WTC11 (cell line): ENCODE data around the gene USP49. TPM values are rescaled to one million over a fixed set of nuclear protein-coding genes. Genes with fewer than 3 reads are reported as not detected.
A peak's percentile ranks its signal among the peaks of the same experiment; 100 is the strongest.

Experiments used
- ATAC-seq: fragments of 200-7000 bp; cut with Tn5 transposase; 2 replicates; pipeline ENCODE4 v1.10.0; 2021; ENCODE audit warnings: mild to moderate bottlenecking, moderate library complexity
- CTCF ChIA-PET: fragments of 300-600 bp; sonication (Branson Sonifier 250); formaldehyde crosslinking; loops from one replicate; lab custom pipeline; 2021; ENCODE audit warnings: antibody characterized with exemption; lab: Charles Lee
- POLR2A ChIA-PET: fragments of 350-600 bp; sonication (Branson Sonifier 250); formaldehyde crosslinking; loops from one replicate; lab custom pipeline; 2021; ENCODE audit warnings: antibody characterized with exemption; lab: Charles Lee
- DNase-seq: peaks from one replicate; pipeline ENCODE4 v3.0.0; 2021; ENCODE audit warnings: low spot score
- H3K27ac Mint-ChIP-seq: 2 replicates; pipeline ENCODE4 v1.8.0; 2021; ENCODE audit warnings: mixed read lengths
- H3K27me3 Mint-ChIP-seq: 2 replicates; pipeline ENCODE4 v1.8.0; 2021; ENCODE audit warnings: low read depth, mild to moderate bottlenecking, moderate library complexity, mixed read lengths
- H3K36me3 Mint-ChIP-seq: 2 replicates; pipeline ENCODE4 v1.8.0; 2021; ENCODE audit warnings: mixed read lengths
- H3K4me1 Mint-ChIP-seq: 2 replicates; pipeline ENCODE4 v1.8.0; 2022; ENCODE audit warnings: mixed read lengths
- H3K4me3 Mint-ChIP-seq: 2 replicates; pipeline ENCODE4 v1.8.0; 2021; ENCODE audit warnings: mild to moderate bottlenecking, moderate library complexity, mixed read lengths
- H3K9me3 Mint-ChIP-seq: 2 replicates; pipeline ENCODE4 v1.8.0; 2021; ENCODE audit warnings: mixed read lengths
- CREM ChIP-seq: sonication (generic); formaldehyde crosslinking; IDR thresholded peaks from 2 replicates; pipeline ENCODE4 v1.8.1; 2022; ENCODE audit warnings: mild to moderate bottlenecking, missing genetic modification reagents, moderate library complexity
- ETV6 ChIP-seq: sonication (generic); formaldehyde crosslinking; IDR thresholded peaks from 2 replicates; pipeline ENCODE4 v1.8.1; 2022; ENCODE audit warnings: mild to moderate bottlenecking, missing genetic modification reagents
- FOXK1 ChIP-seq: sonication (generic); formaldehyde crosslinking; IDR thresholded peaks from 2 replicates; pipeline ENCODE4 v1.8.0; 2022; ENCODE audit warnings: mild to moderate bottlenecking, moderate library complexity, missing genetic modification reagents
- NFATC4 ChIP-seq: fragments of 250-450 bp; sonication (Bioruptor Pico); IDR thresholded peaks from 2 replicates; pipeline ENCODE4 v1.9.0; 2021; ENCODE audit warnings: mild to moderate bottlenecking
- NR3C1 ChIP-seq: sonication (generic); formaldehyde crosslinking; conservative IDR thresholded peaks from 2 replicates; pipeline ENCODE4 v1.8.1; 2023; ENCODE audit warnings: low read depth, mild to moderate bottlenecking, missing genetic modification reagents
- SMAD3 ChIP-seq: sonication (generic); formaldehyde crosslinking; IDR thresholded peaks from 2 replicates; pipeline ENCODE4 v1.8.0; 2022; ENCODE audit warnings: missing genetic modification reagents, mild to moderate bottlenecking, borderline replicate concordance
- ZNF138 ChIP-seq: sonication (generic); formaldehyde crosslinking; conservative IDR thresholded peaks from 2 replicates; pipeline ENCODE4 v1.8.1; 2022; ENCODE audit warnings: mild to moderate bottlenecking, moderate library complexity, missing genetic modification reagents
- ZNF396 ChIP-seq: fragments of 250-450 bp; sonication (Bioruptor Pico); IDR thresholded peaks from 2 replicates; pipeline ENCODE4 v1.8.0; 2021; ENCODE audit warnings: mild to moderate bottlenecking, moderate library complexity, borderline replicate concordance
- total RNA-seq: library from RNA; stranded (reverse); gene quantifications from 3 replicates; pipeline ENCODE4 v1.2.3, GENCODE V29; 2021
- TF ChIP-seq, protein P1 (sequence below): sonication (generic); formaldehyde crosslinking; IDR thresholded peaks from 2 replicates; pipeline ENCODE4 v1.8.0; 2022; ENCODE audit warnings: mild to moderate bottlenecking, missing genetic modification reagents
- TF ChIP-seq, protein P2 (sequence below): sonication (generic); formaldehyde crosslinking; IDR thresholded peaks from 2 replicates; pipeline ENCODE4 v1.8.1; 2023; ENCODE audit warnings: mild to moderate bottlenecking, missing genetic modification reagents, moderate library complexity
- TF ChIP-seq, protein P3 (sequence below): sonication (generic); formaldehyde crosslinking; IDR thresholded peaks from 2 replicates; pipeline ENCODE4 v1.8.1; 2023; ENCODE audit warnings: mild to moderate bottlenecking, moderate library complexity, missing genetic modification reagents
- TF ChIP-seq, protein P4 (sequence below): sonication (generic); formaldehyde crosslinking; IDR thresholded peaks from 2 replicates; pipeline ENCODE4 v1.8.0; 2023; ENCODE audit warnings: mild to moderate bottlenecking, missing genetic modification reagents
- TF ChIP-seq, protein P5 (sequence below): sonication (generic); formaldehyde crosslinking; IDR thresholded peaks from 2 replicates; pipeline ENCODE4 v1.8.1; 2023; ENCODE audit warnings: mild to moderate bottlenecking, missing genetic modification reagents
- TF ChIP-seq, protein P6 (sequence below): fragments of 200-600 bp; IDR thresholded peaks from 2 replicates; pipeline ENCODE4 v1.8.0; 2022; ENCODE audit warnings: antibody characterized with exemption
- TF ChIP-seq, protein P7 (sequence below): sonication (generic); formaldehyde crosslinking; IDR thresholded peaks from 2 replicates; pipeline ENCODE4 v1.8.1; 2022; ENCODE audit warnings: mild to moderate bottlenecking, moderate library complexity, missing genetic modification reagents

USP49 gene
- total RNA-seq, 1 experiment from 2014 or later = 18.4 TPM

DNA sequence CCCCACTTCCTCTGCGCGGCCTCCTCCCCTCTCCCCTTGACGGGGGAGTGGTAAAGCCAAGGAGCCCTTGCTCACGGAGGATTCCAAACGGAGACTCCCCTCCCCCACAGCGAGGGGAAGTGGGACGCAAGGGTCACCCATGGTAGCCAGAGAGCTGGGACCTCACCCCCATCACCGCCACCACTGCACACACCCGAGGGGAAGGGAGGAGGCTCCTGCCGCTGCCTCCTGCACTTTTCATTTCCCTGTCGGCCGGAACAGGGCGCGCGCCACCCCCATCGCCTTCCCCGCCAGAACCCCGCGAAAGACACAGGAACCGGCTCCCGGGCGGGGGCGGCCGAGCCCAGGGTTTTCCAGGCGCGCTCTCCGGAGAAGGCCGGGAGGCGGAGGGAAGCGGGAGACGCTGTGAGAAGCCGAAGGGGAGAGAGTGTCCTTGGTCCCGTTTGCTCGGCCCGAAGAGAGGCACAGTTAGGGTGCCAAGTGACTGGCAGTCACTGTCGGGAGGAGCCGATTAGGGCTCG lies 45.6 kb upstream of the USP49 start:
- no peaks in the 10 kb centered on the region; the same call in 1 of the 2 replicates for H3K36me3 Mint-ChIP-seq
- TF ChIP-seq, protein P1, sequence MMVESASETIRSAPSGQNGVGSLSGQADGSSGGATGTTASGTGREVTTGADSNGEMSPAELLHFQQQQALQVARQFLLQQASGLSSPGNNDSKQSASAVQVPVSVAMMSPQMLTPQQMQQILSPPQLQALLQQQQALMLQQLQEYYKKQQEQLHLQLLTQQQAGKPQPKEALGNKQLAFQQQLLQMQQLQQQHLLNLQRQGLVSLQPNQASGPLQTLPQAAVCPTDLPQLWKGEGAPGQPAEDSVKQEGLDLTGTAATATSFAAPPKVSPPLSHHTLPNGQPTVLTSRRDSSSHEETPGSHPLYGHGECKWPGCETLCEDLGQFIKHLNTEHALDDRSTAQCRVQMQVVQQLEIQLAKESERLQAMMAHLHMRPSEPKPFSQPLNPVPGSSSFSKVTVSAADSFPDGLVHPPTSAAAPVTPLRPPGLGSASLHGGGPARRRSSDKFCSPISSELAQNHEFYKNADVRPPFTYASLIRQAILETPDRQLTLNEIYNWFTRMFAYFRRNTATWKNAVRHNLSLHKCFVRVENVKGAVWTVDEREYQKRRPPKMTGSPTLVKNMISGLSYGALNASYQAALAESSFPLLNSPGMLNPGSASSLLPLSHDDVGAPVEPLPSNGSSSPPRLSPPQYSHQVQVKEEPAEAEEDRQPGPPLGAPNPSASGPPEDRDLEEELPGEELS (CRISPR knock-in tag) = peak; percentile 31; the same call in 1 of the 2 replicates
- TF ChIP-seq ZNF138 (CRISPR knock-in tag) (no peak), ETV6 (CRISPR knock-in tag) (no peak), NFATC4 (CRISPR knock-in tag) (no peak), FOXK1 (CRISPR knock-in tag) (no peak), SMAD3 (no peak), ZNF396 (no peak), CREM (CRISPR knock-in tag) (no peak), NR3C1 (CRISPR knock-in tag) (no peak)
- TF ChIP-seq, protein P2, sequence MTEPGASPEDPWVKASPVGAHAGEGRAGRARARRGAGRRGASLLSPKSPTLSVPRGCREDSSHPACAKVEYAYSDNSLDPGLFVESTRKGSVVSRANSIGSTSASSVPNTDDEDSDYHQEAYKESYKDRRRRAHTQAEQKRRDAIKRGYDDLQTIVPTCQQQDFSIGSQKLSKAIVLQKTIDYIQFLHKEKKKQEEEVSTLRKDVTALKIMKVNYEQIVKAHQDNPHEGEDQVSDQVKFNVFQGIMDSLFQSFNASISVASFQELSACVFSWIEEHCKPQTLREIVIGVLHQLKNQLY (CRISPR knock-in tag) = 0 out of 2 replicates have a peak, but pooled peaks have one; percentile 7
- TF ChIP-seq, protein P3, sequence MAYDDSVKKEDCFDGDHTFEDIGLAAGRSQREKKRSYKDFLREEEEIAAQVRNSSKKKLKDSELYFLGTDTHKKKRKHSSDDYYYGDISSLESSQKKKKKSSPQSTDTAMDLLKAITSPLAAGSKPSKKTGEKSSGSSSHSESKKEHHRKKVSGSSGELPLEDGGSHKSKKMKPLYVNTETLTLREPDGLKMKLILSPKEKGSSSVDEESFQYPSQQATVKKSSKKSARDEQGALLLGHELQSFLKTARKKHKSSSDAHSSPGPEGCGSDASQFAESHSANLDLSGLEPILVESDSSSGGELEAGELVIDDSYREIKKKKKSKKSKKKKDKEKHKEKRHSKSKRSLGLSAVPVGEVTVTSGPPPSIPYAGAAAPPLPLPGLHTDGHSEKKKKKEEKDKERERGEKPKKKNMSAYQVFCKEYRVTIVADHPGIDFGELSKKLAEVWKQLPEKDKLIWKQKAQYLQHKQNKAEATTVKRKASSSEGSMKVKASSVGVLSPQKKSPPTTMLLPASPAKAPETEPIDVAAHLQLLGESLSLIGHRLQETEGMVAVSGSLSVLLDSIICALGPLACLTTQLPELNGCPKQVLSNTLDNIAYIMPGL = peak; percentile 33; the same call in 1 of the 2 replicates
- TF ChIP-seq, protein P4, sequence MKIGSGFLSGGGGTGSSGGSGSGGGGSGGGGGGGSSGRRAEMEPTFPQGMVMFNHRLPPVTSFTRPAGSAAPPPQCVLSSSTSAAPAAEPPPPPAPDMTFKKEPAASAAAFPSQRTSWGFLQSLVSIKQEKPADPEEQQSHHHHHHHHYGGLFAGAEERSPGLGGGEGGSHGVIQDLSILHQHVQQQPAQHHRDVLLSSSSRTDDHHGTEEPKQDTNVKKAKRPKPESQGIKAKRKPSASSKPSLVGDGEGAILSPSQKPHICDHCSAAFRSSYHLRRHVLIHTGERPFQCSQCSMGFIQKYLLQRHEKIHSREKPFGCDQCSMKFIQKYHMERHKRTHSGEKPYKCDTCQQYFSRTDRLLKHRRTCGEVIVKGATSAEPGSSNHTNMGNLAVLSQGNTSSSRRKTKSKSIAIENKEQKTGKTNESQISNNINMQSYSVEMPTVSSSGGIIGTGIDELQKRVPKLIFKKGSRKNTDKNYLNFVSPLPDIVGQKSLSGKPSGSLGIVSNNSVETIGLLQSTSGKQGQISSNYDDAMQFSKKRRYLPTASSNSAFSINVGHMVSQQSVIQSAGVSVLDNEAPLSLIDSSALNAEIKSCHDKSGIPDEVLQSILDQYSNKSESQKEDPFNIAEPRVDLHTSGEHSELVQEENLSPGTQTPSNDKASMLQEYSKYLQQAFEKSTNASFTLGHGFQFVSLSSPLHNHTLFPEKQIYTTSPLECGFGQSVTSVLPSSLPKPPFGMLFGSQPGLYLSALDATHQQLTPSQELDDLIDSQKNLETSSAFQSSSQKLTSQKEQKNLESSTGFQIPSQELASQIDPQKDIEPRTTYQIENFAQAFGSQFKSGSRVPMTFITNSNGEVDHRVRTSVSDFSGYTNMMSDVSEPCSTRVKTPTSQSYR (CRISPR knock-in tag) = no peak
- TF ChIP-seq, protein P5, sequence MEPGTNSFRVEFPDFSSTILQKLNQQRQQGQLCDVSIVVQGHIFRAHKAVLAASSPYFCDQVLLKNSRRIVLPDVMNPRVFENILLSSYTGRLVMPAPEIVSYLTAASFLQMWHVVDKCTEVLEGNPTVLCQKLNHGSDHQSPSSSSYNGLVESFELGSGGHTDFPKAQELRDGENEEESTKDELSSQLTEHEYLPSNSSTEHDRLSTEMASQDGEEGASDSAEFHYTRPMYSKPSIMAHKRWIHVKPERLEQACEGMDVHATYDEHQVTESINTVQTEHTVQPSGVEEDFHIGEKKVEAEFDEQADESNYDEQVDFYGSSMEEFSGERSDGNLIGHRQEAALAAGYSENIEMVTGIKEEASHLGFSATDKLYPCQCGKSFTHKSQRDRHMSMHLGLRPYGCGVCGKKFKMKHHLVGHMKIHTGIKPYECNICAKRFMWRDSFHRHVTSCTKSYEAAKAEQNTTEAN = no peak
- TF ChIP-seq, protein P6, sequence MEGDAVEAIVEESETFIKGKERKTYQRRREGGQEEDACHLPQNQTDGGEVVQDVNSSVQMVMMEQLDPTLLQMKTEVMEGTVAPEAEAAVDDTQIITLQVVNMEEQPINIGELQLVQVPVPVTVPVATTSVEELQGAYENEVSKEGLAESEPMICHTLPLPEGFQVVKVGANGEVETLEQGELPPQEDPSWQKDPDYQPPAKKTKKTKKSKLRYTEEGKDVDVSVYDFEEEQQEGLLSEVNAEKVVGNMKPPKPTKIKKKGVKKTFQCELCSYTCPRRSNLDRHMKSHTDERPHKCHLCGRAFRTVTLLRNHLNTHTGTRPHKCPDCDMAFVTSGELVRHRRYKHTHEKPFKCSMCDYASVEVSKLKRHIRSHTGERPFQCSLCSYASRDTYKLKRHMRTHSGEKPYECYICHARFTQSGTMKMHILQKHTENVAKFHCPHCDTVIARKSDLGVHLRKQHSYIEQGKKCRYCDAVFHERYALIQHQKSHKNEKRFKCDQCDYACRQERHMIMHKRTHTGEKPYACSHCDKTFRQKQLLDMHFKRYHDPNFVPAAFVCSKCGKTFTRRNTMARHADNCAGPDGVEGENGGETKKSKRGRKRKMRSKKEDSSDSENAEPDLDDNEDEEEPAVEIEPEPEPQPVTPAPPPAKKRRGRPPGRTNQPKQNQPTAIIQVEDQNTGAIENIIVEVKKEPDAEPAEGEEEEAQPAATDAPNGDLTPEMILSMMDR = no peak
- TF ChIP-seq, protein P7, sequence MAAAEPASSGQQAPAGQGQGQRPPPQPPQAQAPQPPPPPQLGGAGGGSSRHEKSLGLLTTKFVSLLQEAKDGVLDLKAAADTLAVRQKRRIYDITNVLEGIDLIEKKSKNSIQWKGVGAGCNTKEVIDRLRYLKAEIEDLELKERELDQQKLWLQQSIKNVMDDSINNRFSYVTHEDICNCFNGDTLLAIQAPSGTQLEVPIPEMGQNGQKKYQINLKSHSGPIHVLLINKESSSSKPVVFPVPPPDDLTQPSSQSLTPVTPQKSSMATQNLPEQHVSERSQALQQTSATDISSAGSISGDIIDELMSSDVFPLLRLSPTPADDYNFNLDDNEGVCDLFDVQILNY (CRISPR knock-in tag) = 0 out of 2 replicates have a peak, but pooled peaks have one; percentile 5
- TF ChIP-seq, all 79 proteins: peak for 4
- POLR2A ChIA-PET = interaction anchor here (0.6 to 2.0 kb wide), 4 partner anchors 25 to 154 kb away, joined by 3 to 9 read pairs (median 7); no protein-coding TSS in a partner anchor
- ATAC-seq (peak; percentile 1), DNase-seq (peak; percentile 54)
- no peak overlapping the region for H3K27ac Mint-ChIP-seq
- no peaks in the 10 kb centered on the region for H3K9me3 Mint-ChIP-seq
- peaks cover 34% of the 10 kb centered on the region for H3K4me1 Mint-ChIP-seq
- H3K27me3 Mint-ChIP-seq = no peaks in the 10 kb centered on the region
- peak overlapping the region; percentile 92 for H3K4me3 Mint-ChIP-seq
- CTCF ChIA-PET = interaction anchor here (0.9 to 8.9 kb wide), 16 partner anchors 10 to 201 kb away, joined by 3 to 112 read pairs (median 6); partner anchors contain the start of genes BYSL, C6orf132, MED20 and TAF8
